HG03097 (cell line): Measurements from ENCODE around the gene SMIM15.
"Not testable (repeated sequence)": the region's sequence is repeated elsewhere in the genome, so short reads cannot be mapped to it uniquely, and the experiment has no call there.

Experiments
- ATAC-seq: cut with Tn5 transposase; IDR thresholded peaks from one replicate; pipeline ENCODE4 v1.9.1; 2021; ENCODE audit not compliant: unreplicated experiment, low FRiP score

SMIM15 gene, protein sequence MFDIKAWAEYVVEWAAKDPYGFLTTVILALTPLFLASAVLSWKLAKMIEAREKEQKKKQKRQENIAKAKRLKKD

GRCh38 chr5:61162010-61162831, at the start of gene SMIM15:
Gene SMIM15, minus strand, starts transcription at chr5:61162468. Its CDS starts 2,297 bp downstream, at chr5:61160171.
- ATAC-seq: peak; percentile 98

DNA sequence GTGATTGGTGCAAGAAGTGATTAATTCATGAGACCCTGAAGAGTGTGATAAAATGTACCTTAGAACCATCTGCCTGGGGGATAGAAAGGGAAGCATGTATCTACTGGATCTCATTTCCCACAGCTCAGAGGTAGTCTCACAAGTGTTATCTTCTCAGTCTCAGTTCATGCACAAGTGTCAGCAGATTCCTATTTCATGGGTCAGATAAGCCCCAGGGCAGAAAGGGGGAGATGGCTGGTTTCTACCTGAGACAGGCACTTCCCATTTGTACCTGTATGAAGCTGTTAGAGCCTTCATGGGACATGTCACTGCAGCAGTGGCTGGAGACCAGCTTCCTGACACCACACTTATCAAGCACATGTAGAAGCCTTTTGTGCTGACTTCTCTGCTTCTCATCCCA, 45.6 kb upstream of the SMIM15 start:
- ATAC-seq: no peak

DNA sequence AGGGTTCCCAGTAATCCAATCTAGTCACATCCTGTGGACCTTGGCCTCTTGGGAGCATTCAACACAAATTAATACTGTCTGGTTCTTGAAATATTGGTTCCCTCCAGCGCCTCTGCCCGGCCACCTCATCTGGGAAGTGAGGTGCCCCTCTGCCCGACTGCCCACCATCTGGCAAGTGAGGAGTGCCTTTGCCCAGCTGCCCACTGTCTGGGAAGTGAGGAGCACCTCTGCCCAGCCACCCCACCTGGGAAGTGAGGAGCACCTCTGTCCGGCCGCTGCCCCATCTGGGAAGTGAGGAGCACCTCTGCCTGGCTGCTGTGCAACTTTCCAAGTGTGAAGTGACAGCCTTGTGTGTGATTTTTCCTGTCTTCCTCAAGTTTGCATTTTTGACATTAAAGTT, 42.7 kb upstream of the SMIM15 start:
- no peak for ATAC-seq

GRCh38 chr5:61202213-61202612, 39.9 kb upstream of the SMIM15 start:
- ATAC-seq: no peak

DNA sequence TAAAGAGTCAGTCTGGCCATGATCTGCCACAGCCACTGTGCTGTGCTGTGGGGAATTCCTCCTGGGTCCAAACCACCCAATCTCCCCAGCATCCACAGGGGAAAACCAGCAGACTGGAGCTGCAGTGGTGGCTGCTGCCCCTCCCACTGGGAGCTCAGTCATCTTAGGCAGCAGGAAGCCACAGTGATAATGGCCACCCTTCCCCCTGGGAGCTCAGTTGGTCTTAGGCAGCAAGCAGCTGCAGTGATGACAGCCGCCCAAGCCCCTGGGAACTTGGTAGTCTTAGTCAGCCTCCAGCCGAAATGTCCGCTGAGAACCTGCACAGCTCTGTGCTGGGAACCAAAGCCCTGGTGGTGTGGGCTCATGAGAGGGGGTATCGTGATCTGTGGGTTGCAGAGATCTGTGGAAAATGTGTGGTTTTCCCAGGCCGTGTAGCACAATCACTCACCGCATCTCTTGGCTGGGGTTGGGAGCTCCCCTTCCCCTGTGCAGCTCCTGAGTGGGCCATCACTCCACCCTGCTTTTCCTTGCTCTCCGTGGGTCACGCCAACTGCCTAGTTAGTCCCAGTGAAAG, 38.4 kb upstream of the SMIM15 start:
- ATAC-seq: no peak

DNA sequence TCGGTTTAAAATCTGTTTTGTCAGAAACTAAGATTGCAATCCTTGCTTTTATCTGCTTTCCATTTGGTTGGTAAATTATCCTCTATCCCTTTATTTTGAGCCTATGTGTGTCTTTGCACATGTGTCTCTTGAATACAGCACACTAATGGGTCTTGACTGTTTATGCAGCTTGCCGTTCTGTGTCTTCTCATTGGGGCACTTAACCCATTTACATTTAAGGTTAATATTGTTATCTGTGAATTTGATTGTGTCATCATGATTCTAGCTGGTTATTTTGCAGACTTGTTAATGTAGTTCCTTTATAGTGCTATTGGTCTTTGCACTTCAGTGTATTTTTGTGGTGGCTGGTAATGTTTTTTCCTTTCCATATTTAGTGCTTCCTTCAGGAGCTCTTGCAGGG, 36.3 kb upstream of the SMIM15 start:
- ATAC-seq: no peak

DNA sequence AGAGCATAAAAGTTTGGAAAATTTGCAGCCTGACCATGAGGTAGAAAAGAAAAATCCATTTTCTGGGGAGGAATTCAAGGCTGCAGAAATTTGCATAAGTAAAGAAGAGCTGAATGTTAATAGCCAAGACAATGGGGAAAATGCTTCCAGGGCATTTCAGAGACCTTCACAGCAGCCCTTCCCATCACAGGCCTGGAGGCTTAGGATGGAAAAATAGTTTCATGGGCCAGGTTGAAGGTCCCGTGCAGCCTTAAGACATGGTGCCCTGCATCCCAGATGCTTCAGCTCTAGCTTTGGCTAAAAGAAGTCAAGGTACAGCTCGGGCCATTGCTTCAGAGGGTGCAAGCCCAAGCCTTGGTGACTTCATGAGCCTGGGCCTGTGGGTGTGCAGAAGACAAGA, 25.6 kb upstream of the SMIM15 start:
- ATAC-seq: not testable (repeated sequence)

DNA sequence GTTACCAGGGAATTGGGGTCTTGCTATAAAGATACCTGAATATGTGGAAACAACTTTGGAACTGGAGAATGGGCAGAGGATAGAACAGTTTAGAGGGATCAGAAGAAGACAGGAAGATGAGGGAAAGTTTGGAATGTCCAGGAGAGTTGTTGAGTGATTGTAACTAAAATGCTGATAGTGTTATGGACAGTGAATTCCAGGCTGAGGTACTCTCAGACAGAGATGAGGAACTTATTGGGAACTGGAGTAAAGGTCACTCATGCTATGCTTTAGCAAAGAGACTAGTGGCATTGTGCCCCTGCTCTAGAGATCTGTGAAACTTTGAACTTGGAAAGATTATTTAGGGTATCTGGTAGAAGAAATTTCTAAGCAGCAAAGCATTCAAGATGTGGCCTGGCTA, 25.1 kb upstream of the SMIM15 start:
- ATAC-seq: not testable (repeated sequence)

- no peak for ATAC-seq
These were observed 24.4 kb upstream of the SMIM15 start for GRCh38 chr5:61186634-61187033.

GRCh38 chr5:61184708-61185107, 22.4 kb upstream of the SMIM15 start:
- no peak for ATAC-seq

DNA sequence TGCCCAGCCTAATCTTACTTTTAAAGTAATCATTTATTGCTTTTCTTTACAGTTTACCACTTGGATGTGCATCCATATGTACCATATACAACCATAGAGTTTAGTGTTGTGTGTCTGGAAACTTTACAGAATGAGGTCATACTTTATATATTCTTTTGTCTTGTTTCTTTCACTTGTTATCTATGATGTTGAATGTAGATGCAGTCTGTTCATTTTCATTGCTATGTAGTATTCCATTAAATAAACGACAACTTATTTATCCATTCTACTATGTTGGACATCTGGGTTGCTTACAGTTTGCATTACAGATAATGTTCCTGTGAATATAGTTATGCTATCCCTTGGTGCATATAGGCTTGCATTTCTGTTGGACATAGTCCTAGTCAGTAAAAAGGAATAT, 21.3 kb upstream of the SMIM15 start:
- ATAC-seq: no peak

- ATAC-seq: no peak
These were observed 20.2 kb upstream of the SMIM15 start for GRCh38 chr5:61182449-61182848.

DNA sequence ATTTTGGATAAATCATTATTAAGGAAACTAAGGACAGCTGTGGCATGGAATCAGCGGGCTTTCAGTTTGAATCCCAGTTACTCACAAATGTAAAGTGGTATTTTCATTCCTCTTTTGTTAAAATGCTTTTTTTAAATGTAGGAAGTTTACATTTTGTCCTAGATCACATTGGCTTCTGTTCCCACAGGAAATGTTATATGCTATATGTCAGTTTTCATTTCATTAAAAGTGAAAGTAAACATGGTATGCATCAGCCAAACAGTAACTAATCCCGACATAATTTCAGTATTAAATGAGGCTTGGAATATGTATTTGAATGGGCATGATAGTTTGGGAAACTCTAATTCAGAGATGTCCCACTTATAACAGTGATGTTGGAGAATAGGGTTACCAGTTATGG, 18.6 kb upstream of the SMIM15 start:
- no peak for ATAC-seq

- no peak for ATAC-seq
These were observed 16.4 kb upstream of the SMIM15 start for GRCh38 chr5:61178702-61179101.

GRCh38 chr5:61177716-61178115, 15.4 kb upstream of the SMIM15 start:
- peak; percentile 58 for ATAC-seq

DNA sequence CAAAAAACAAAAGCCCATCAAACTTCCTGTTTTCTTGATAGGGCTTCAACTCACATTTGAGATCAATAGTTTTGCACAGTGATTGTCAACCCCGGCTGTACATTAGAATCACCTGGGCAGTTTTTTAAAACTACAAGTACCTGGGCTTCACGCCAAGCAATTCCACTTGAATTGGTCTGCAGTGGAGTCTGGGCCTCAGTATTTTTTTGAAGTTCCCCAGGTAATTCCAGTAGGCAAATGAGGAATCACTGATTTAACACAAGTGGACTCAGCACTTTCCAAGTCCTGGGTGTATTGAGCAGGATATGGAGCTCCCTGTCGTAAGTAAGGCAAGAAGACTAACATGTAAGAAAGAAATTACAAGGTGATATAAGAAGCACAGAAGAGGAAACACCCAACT, 14.8 kb upstream of the SMIM15 start:
- no peak for ATAC-seq

DNA sequence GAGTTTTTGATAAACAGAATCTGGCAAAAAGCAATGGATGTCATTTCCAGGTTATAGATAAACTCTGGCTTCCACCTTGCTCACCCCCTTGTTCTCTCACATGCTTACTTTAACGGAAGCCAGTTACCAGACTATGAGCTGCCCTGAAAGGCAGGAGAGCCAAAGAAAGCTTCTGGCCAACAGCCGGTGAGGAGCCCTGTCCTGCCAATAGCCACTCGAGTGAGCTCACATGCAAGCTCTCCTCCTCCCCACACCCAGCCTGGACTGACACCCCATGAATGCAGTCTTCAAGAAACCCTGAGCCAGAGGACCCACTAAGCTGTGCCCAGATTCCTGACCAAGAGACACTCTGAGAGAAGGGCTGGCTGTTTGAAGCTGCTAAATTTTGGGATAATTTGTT, 14.4 kb upstream of the SMIM15 start:
- ATAC-seq: no peak

GRCh38 chr5:61171479-61171878, 9.2 kb upstream of the SMIM15 start:
- ATAC-seq: no peak

- ATAC-seq: no peak
These were observed 6.7 kb upstream of the SMIM15 start for GRCh38 chr5:61168951-61169350.

DNA sequence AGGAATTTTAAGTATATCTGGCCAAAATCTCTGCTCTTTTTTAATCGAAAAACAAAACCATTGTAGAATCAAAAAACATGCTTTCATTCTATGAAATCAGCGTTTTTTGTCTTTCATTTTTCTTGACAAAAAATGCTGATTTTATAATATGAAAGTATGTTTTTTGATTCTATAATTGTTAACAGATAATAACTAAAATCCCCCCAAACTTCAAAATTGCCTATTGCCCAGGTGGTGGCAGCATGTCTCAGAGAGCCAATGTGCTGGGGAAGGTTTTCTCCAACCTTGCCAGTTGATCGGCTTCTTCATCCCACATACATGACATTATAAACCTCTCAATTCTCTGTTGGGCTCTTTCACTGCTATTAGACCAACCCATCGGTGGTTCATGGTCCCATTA, 5.1 kb upstream of the SMIM15 start:
- ATAC-seq: no peak

DNA sequence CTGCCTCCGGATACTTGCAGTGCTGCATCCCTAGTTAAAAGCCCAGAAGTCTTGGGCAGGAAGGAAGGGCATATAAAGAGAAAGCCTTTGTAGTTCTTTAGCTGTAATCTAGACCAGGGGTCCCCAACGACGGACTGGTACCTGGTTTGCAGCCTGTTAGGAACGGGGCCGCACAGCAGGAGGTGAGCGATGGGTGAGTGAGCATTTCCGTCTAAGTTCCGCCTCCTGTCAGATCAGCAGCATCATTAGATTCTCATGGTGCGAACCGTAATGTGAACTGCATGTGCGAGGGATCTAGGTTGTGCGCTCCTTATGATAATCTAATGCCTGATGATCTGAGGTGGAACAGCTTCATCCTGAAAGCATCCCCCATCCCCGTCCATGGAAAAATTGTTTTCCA, 1.6 kb upstream of the SMIM15 start:
- ATAC-seq: no peak
